Endothelial cell of umbilical vein (primary cell): ENCODE data around the gene TRNT1. TPM values are rescaled to one million over a fixed set of nuclear protein-coding genes. Genes with fewer than 3 reads are reported as not detected.

Experiments
- BruUV-seq: library from RNA; stranded (reverse); fragments of 400-500 nt; replicated peaks from 2 replicates; lab custom pipeline; 2021; lab: Mats Ljungman, UMichigan
- CTCF ChIA-PET: fragments of 300-600, 350-600 bp; sonication (Branson Sonifier 250); formaldehyde crosslinking; loops from one replicate; lab custom pipeline; 2021; ENCODE audit warnings: antibody characterized with exemption, inconsistent platforms; lab: Charles Lee
- POLR2A ChIA-PET: fragments of 300-600, 350-600 bp; sonication (Branson Sonifier 250); formaldehyde crosslinking; loops from one replicate; lab custom pipeline; 2021; ENCODE audit warnings: antibody characterized with exemption, inconsistent platforms; lab: Charles Lee
- DNase-seq: peaks from one replicate; pipeline ENCODE4 v3.0.0-alpha.2; 2011; ENCODE audit warnings: low read depth, low spot score
- FAIRE-seq: peaks from 2 replicates; lab custom pipeline; 2011; peaks lifted over from hg19 to GRCh38; lab: Jason Lieb, UNC
- H2AFZ ChIP-seq: 2 replicates; pipeline ENCODE4 v1.6.0; 2012; ENCODE audit warnings: low read depth, low read length, control low read depth, inconsistent platforms
- H3K27ac ChIP-seq: 2 replicates; pipeline ENCODE4 v1.5.1; 2011; ENCODE audit warnings: low read depth, mild to moderate bottlenecking, control low read depth, low read length, moderate library complexity; ENCODE audit not compliant: insufficient read depth
- H3K27me3 ChIP-seq, 2 experiments: 2 replicates each; pipeline versions ENCODE4 v1.6.0 to v1.6.1; 2011; ENCODE audit warnings: low read length in 2 of 2, mixed read lengths in 1 of 2; ENCODE audit not compliant: control insufficient read depth in 2 of 2, insufficient read depth in 2 of 2
- H3K36me3 ChIP-seq, 2 experiments: 2 replicates in 1 of 2; 3 replicates in 1 of 2; pipeline ENCODE4 v1.5.1; 2011; ENCODE audit warnings: low read length in 2 of 2, mild to moderate bottlenecking in 1 of 2, moderate library complexity in 1 of 2; ENCODE audit not compliant: control insufficient read depth in 2 of 2, insufficient read depth in 2 of 2; ENCODE audit errors: extremely low read depth in 1 of 2
- H3K4me1 ChIP-seq: 3 replicates; pipeline ENCODE4 v1.5.1; 2011; ENCODE audit warnings: mild to moderate bottlenecking, low read length; ENCODE audit not compliant: control insufficient read depth, insufficient read depth; ENCODE audit errors: extremely low read depth
- H3K4me2 ChIP-seq: 2 replicates; pipeline ENCODE4 v1.6.1; 2011; ENCODE audit warnings: low read length, control low read depth, mixed read lengths; ENCODE audit not compliant: insufficient read depth
- H3K4me3 ChIP-seq, 3 experiments: fragments of 200-600 bp in 1 of 3; sonication (generic), shearing (Covaris generic) in 1 of 3; replicated peaks in 1 of 3; 2 replicates each; pipeline ENCODE4 v1.5.1; 2011 to 2016; ENCODE audit warnings: control low read depth in 3 of 3, low read length in 3 of 3, mild to moderate bottlenecking in 2 of 3, inconsistent platforms in 1 of 3, low read depth in 1 of 3, moderate library complexity in 1 of 3; ENCODE audit not compliant: insufficient read depth in 1 of 3
- H3K79me2 ChIP-seq: 2 replicates; pipeline ENCODE4 v1.6.0; 2012; ENCODE audit warnings: low read length, inconsistent platforms; ENCODE audit not compliant: control insufficient read depth, insufficient read depth
- H3K9ac ChIP-seq: replicated peaks from 2 replicates; pipeline ENCODE3; 2011; ENCODE audit warnings: low read length, control low read depth; ENCODE audit not compliant: insufficient read depth; ENCODE audit errors: extremely low read depth
- H3K9me1 ChIP-seq: replicated peaks from 3 replicates; pipeline ENCODE4 v1.6.0; 2011; ENCODE audit warnings: mild to moderate bottlenecking, low read length; ENCODE audit not compliant: control insufficient read depth, insufficient read depth; ENCODE audit errors: extremely low read depth
- H3K9me3 ChIP-seq: replicated peaks from 2 replicates; pipeline ENCODE4 v1.5.1; 2012; ENCODE audit warnings: low read length, inconsistent platforms; ENCODE audit not compliant: control insufficient read depth, insufficient read depth
- H4K20me1 ChIP-seq: replicated peaks from 2 replicates; pipeline ENCODE3; 2011; ENCODE audit warnings: mild to moderate bottlenecking, low read length; ENCODE audit not compliant: control insufficient read depth, insufficient read depth; ENCODE audit errors: extremely low read depth
- EZH2 ChIP-seq: IDR thresholded peaks from 2 replicates; pipeline ENCODE4 v1.6.1; 2012; ENCODE audit warnings: borderline replicate concordance, low read depth, mild to moderate bottlenecking, moderate library complexity, low read length, inconsistent platforms; ENCODE audit not compliant: severe bottlenecking
- FOS ChIP-seq: IDR thresholded peaks from 2 replicates; pipeline ENCODE4 v1.6.1; 2011; ENCODE audit warnings: mild to moderate bottlenecking, low read length, moderate library complexity, borderline replicate concordance; ENCODE audit not compliant: insufficient read depth
- GATA2 ChIP-seq: IDR thresholded peaks from 2 replicates; pipeline ENCODE4 v1.7.0; 2011; ENCODE audit warnings: low read depth, mild to moderate bottlenecking, moderate library complexity, mixed read lengths, low read length; ENCODE audit not compliant: insufficient read length, insufficient read depth
- JUN ChIP-seq: IDR thresholded peaks from 2 replicates; pipeline ENCODE4 v1.6.1; 2011; ENCODE audit warnings: borderline replicate concordance, low read depth; ENCODE audit not compliant: insufficient read length, insufficient read depth
- MAX ChIP-seq: IDR thresholded peaks from 2 replicates; pipeline ENCODE4 v1.6.1; 2011; ENCODE audit not compliant: insufficient read depth, insufficient read length
- MYC ChIP-seq: IDR thresholded peaks from one replicate; pipeline ENCODE4 v1.6.1; 2011; ENCODE audit warnings: mild to moderate bottlenecking, low read depth, low read length
- POLR2A ChIP-seq: IDR thresholded peaks from 2 replicates; pipeline ENCODE4 v1.6.1; 2012; ENCODE audit warnings: low read depth, mild to moderate bottlenecking, control low read depth, low read length
- POLR2AphosphoS5 ChIP-seq: IDR thresholded peaks from 2 replicates; pipeline ENCODE4 v1.6.1; 2012; ENCODE audit warnings: low read depth, mild to moderate bottlenecking, control low read depth, low read length, moderate library complexity; ENCODE audit not compliant: insufficient read depth
- dilution Hi-C: fragments of 300-500 bp; cut with MboI; formaldehyde crosslinking; loops from one replicate; pipeline ENCODE4 v1.15.0; 2019; ENCODE audit warnings: low sequenced_read_pairs; ENCODE audit not compliant: extremely low pct_ligation_motif_present
- intact Hi-C: fragments of 100-400 bp; cut with micrococcal nuclease; formaldehyde crosslinking; loops from one replicate; pipeline ENCODE4 v1.10.0; 2022
- polyA plus RNA-seq, 4 experiments: library from polyadenylated mRNA; depleted of rRNA in 3 of 4; stranded (reverse) in 3 of 4; unstranded in 1 of 4; fragments of >200 nt; gene quantifications; 2 replicates each; pipeline versions ENCODE4 v1.2.1 to v1.2.3, GENCODE V29; 2011 to 2012; ENCODE audit warnings: missing spikeins in 1 of 4
- total RNA-seq: library from RNA; stranded (reverse); gene quantifications from 2 replicates; pipeline ENCODE4 v1.2.3, GENCODE V29; 2021
- TF ChIP-seq, protein P1 (sequence below), 2 donors: IDR thresholded peaks; 1 replicate in 1 of 2; 2 replicates in 1 of 2; pipeline ENCODE4 v1.5.1; 2011; ENCODE audit warnings: low read length in 2 of 2, mild to moderate bottlenecking in 2 of 2, moderate library complexity in 2 of 2, control low read depth in 1 of 2, inconsistent platforms in 1 of 2, low read depth in 1 of 2; ENCODE audit not compliant: insufficient read depth in 1 of 2; ENCODE audit errors: extremely low read depth in 1 of 2

The TRNT1 gene
- total and polyA plus RNA-seq, 2 donors (not counting 3 experiments of a cell fraction or from before 2014, with no cell fraction given) = 4.6 to 21.3 TPM

DNA sequence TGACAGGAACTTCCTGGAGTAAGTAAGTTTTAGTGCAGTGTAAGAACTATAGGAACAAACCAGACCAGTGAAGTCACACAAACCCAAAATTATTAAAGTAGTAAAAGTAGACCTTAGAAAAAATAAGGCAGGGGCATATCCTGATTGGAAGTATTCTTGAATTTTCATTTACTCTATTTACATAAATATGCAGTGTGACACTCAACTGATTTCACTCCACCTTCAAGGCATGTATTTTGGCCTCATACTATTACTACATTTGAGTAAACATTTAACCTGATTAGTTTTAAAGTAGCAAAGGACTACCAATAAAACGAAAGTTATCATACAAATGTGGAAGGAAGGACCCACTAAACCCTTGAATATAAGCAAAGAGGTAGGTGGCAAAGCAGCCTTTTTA, 22.8 kb downstream of the TRNT1 start:
- FAIRE-seq = no peak
- H3K27ac ChIP-seq = no peak overlapping the region
- no peak overlapping the region for H3K4me3 ChIP-seq
- no peak for TF ChIP-seq EZH2
- TF ChIP-seq, protein P1, sequence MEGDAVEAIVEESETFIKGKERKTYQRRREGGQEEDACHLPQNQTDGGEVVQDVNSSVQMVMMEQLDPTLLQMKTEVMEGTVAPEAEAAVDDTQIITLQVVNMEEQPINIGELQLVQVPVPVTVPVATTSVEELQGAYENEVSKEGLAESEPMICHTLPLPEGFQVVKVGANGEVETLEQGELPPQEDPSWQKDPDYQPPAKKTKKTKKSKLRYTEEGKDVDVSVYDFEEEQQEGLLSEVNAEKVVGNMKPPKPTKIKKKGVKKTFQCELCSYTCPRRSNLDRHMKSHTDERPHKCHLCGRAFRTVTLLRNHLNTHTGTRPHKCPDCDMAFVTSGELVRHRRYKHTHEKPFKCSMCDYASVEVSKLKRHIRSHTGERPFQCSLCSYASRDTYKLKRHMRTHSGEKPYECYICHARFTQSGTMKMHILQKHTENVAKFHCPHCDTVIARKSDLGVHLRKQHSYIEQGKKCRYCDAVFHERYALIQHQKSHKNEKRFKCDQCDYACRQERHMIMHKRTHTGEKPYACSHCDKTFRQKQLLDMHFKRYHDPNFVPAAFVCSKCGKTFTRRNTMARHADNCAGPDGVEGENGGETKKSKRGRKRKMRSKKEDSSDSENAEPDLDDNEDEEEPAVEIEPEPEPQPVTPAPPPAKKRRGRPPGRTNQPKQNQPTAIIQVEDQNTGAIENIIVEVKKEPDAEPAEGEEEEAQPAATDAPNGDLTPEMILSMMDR (IDR thresholded peaks at IDR 0.05; ENCODE audit: extremely low read depth in 1 of 2, insufficient read depth in 1 of 2, low read depth in 1 of 2, low read length in 2 of 2) = no peak
- no peak for TF ChIP-seq MAX
- no peak for TF ChIP-seq FOS
- TF ChIP-seq GATA2 = no peak
- TF ChIP-seq MYC = no peak
- TF ChIP-seq JUN = no peak
- TF ChIP-seq POLR2A = no peak
- no peak for TF ChIP-seq POLR2AphosphoS5
- no peak overlapping the region for H3K4me2 ChIP-seq
- POLR2A ChIA-PET = no interaction called here
- H3K9ac ChIP-seq = no peak overlapping the region
- intact Hi-C loops (no loop called here), dilution Hi-C loops (no loop called here)
- BruUV-seq = no TSS peak
- no peak for DNase-seq
- peaks cover 3% of the 10 kb centered on the region for H4K20me1 ChIP-seq
- CTCF ChIA-PET = no interaction called here
- H3K9me1 ChIP-seq = no peaks in the 10 kb centered on the region
- no peaks in the 10 kb centered on the region for H3K79me2 ChIP-seq
- H2AFZ ChIP-seq = no peak overlapping the region
- peaks cover 7 to 26% of the 10 kb centered on the region in 2 experiments for H3K36me3 ChIP-seq
- no peaks in the 10 kb centered on the region for H3K9me3 ChIP-seq
- H3K4me1 ChIP-seq = peaks cover 8% of the 10 kb centered on the region
- no peaks in the 10 kb centered on the region for H3K27me3 ChIP-seq
